Measurements from ENCODE around the gene CCNY. TPM values are rescaled to one million over a fixed set of nuclear protein-coding genes. Genes with fewer than 3 reads are reported as not detected.

The CCNY gene
- polyA plus RNA-seq, 2 of the 4 experiments (the other 2 are of a cell fraction), result 28.1 to 55.5 TPM

- TF ChIP-seq HES2 (IDR thresholded peaks at IDR 0.05) (no peak), TFCP2L1 (CRISPR knock-in tag; IDR thresholded peaks at IDR 0.05) (no peak)
Measured at GRCh38 chr10:35412003-35412723, 75.9 kb downstream of the CCNY start (continued).

DNA sequence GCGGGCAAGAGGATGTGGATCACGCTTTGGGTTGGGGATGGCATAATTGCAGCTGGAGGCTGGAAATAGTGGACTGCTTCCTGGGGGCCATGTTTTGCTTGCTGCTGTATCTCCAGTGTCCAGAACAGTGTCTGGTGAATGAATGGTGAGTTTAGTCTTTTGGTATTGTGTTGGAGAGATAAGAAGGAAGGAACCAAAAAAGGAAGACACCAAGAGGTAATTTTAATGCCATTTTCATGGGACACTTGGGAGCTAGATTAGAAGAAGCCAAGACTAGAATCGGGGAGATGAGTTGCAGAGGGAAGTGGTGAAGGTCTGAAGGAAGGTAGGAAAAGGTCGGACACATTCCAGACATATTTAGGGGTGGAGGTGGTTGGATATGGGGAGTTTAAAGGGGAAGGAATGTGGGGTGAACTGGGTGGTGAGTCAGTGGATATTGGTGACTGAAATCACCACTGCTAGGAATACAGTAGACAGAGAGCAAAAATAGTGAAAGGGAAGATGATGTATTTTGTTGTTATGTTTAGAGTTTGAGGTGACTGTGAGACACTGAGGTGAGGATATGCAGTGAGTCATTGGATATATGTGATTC lies 76.7 kb downstream of the CCNY start:
- Histone ChIP-seq H3K4me3 (no peak overlapping the region), H3K4me1 (peaks cover 49% of the 10 kb centered on the region), H3K9me3 (no peaks in the 10 kb centered on the region), H3K27ac (peak overlapping the region; percentile 34 to 51; a peak in 5 of 6 replicates), H3K4me2 (peak overlapping the region; percentile 60)
- POLR2A ChIA-PET, result no interaction called here
- CTCF ChIA-PET, result interaction anchor here (0.6 to 1.8 kb wide), 3 partner anchors 9 to 1366 kb away, joined by 3 to 5 read pairs (median 4); no protein-coding TSS in a partner anchor
- DNase-seq (ENCODE audit: low read depth in 1 of 2, low spot score in 1 of 2) (no peak), ATAC-seq (peak; percentile 47 to 58; a peak in 3 of 6 replicates), FAIRE-seq (no peak)
- TF ChIP-seq NFE2L2 (conservative IDR thresholded peaks at IDR 0.05; ENCODE audit: low read length), result no peak
- WGBS (ENCODE audit: missing lambda C conversion rate), result 55% methylated on average over 4 of the region's 4 CpGs

DNA sequence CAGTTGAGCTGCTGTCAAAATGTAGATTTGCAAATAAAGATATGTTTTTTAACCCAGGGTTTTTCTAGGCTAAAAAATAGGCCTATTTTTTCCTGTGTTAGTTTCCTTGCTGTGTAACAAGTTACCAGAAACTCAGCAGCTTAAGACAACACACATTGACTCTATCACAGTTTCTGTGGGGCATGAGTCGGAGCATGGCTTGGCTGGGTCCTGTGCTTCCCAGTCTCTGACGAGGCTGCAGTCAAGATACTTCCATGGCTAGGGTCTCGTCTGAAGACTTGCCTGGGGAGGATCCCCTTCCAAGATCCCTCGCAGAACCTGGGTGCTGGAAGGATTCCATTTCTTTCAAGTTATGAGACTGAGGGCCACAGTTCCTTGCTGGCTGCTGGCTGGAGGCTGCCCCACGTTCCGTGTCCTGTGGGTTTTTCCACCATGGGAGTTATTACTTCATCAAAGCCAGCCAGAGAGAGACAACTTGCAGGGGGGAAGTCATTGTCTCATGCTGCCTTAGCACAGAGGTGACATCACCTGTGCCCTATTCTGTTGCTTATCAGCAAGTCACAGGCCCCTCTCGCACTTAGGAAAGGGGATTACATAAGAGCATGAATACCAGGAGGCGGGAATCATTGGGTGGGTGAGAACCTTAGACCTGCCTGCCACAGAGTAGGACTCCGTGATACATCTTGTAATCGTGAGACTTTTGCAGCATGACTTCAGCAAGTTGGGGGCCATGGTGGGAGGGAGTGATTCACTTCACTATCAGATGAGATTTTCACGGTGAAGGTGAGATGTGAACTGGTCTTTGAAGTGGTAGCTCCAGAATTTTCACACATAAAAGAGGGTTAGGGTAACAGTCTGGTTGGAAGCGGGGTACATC lies 77.9 kb downstream of the CCNY start:
- CTCF ChIA-PET, result interaction anchor here (0.6 to 1.8 kb wide), 3 partner anchors 8 to 1365 kb away, joined by 3 to 5 read pairs (median 4); no protein-coding TSS in a partner anchor
- 92% methylated on average over 11 of the region's 12 CpGs for WGBS (ENCODE audit: missing lambda C conversion rate)
- Histone ChIP-seq H3K9me3 (no peaks in the 10 kb centered on the region), H3K4me2 (no peak overlapping the region), H3K4me3 (no peak overlapping the region), H3K27ac (peak overlapping the region in 1 of 2 experiments; percentile 51; a peak in 2 of 6 replicates), H3K4me1 (peaks cover 45% of the 10 kb centered on the region)
- POLR2A ChIA-PET, result no interaction called here
- no peak for DNase-seq (ENCODE audit: low read depth in 1 of 2, low spot score in 1 of 2)
- TF ChIP-seq FOSL2 (IDR thresholded peaks at IDR 0.05), result no peak
- TF ChIP-seq FOSL2 (CRISPR knock-in tag; IDR thresholded peaks at IDR 0.05), result no peak
- TF ChIP-seq, protein P1, sequence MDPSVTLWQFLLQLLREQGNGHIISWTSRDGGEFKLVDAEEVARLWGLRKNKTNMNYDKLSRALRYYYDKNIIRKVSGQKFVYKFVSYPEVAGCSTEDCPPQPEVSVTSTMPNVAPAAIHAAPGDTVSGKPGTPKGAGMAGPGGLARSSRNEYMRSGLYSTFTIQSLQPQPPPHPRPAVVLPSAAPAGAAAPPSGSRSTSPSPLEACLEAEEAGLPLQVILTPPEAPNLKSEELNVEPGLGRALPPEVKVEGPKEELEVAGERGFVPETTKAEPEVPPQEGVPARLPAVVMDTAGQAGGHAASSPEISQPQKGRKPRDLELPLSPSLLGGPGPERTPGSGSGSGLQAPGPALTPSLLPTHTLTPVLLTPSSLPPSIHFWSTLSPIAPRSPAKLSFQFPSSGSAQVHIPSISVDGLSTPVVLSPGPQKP (IDR thresholded peaks at IDR 0.05; ENCODE audit: low read depth, low read length), result no peak
- TF ChIP-seq, protein P2, sequence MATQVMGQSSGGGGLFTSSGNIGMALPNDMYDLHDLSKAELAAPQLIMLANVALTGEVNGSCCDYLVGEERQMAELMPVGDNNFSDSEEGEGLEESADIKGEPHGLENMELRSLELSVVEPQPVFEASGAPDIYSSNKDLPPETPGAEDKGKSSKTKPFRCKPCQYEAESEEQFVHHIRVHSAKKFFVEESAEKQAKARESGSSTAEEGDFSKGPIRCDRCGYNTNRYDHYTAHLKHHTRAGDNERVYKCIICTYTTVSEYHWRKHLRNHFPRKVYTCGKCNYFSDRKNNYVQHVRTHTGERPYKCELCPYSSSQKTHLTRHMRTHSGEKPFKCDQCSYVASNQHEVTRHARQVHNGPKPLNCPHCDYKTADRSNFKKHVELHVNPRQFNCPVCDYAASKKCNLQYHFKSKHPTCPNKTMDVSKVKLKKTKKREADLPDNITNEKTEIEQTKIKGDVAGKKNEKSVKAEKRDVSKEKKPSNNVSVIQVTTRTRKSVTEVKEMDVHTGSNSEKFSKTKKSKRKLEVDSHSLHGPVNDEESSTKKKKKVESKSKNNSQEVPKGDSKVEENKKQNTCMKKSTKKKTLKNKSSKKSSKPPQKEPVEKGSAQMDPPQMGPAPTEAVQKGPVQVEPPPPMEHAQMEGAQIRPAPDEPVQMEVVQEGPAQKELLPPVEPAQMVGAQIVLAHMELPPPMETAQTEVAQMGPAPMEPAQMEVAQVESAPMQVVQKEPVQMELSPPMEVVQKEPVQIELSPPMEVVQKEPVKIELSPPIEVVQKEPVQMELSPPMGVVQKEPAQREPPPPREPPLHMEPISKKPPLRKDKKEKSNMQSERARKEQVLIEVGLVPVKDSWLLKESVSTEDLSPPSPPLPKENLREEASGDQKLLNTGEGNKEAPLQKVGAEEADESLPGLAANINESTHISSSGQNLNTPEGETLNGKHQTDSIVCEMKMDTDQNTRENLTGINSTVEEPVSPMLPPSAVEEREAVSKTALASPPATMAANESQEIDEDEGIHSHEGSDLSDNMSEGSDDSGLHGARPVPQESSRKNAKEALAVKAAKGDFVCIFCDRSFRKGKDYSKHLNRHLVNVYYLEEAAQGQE (IDR thresholded peaks at IDR 0.05), result no peak
- TF ChIP-seq EHF (CRISPR knock-in tag; IDR thresholded peaks at IDR 0.05), result no peak
- TF ChIP-seq, protein P3, sequence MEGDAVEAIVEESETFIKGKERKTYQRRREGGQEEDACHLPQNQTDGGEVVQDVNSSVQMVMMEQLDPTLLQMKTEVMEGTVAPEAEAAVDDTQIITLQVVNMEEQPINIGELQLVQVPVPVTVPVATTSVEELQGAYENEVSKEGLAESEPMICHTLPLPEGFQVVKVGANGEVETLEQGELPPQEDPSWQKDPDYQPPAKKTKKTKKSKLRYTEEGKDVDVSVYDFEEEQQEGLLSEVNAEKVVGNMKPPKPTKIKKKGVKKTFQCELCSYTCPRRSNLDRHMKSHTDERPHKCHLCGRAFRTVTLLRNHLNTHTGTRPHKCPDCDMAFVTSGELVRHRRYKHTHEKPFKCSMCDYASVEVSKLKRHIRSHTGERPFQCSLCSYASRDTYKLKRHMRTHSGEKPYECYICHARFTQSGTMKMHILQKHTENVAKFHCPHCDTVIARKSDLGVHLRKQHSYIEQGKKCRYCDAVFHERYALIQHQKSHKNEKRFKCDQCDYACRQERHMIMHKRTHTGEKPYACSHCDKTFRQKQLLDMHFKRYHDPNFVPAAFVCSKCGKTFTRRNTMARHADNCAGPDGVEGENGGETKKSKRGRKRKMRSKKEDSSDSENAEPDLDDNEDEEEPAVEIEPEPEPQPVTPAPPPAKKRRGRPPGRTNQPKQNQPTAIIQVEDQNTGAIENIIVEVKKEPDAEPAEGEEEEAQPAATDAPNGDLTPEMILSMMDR (IDR thresholded peaks at IDR 0.05), result no peak
- no peak for TF ChIP-seq NPAS2 (CRISPR knock-in tag; IDR thresholded peaks at IDR 0.05; ENCODE audit: borderline replicate concordance)
- no peak for TF ChIP-seq KDM5A (IDR thresholded peaks at IDR 0.05)
- no peak for TF ChIP-seq POLR2AphosphoS2 (conservative IDR thresholded peaks at IDR 0.05; ENCODE audit: low read length)
- TF ChIP-seq, protein P4, sequence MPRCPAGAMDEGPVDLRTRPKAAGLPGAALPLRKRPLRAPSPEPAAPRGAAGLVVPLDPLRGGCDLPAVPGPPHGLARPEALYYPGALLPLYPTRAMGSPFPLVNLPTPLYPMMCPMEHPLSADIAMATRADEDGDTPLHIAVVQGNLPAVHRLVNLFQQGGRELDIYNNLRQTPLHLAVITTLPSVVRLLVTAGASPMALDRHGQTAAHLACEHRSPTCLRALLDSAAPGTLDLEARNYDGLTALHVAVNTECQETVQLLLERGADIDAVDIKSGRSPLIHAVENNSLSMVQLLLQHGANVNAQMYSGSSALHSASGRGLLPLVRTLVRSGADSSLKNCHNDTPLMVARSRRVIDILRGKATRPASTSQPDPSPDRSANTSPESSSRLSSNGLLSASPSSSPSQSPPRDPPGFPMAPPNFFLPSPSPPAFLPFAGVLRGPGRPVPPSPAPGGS (IDR thresholded peaks at IDR 0.05), result no peak
- TF ChIP-seq HOXB13 (CRISPR knock-in tag; IDR thresholded peaks at IDR 0.05; ENCODE audit: low read depth), result no peak
- no peak for TF ChIP-seq TFCP2L1 (CRISPR knock-in tag; IDR thresholded peaks at IDR 0.05)
- TF ChIP-seq BHLHE40 (IDR thresholded peaks at IDR 0.05; ENCODE audit: low read depth, low read length), result no peak
- no peak for TF ChIP-seq KDM1A (IDR thresholded peaks at IDR 0.05; ENCODE audit: low read depth)
- TF ChIP-seq NR3C1 (IDR thresholded peaks at IDR 0.05), result no peak
- no peak for TF ChIP-seq JUN (IDR thresholded peaks at IDR 0.05)
- no peak for TF ChIP-seq MAZ (IDR thresholded peaks at IDR 0.05; ENCODE audit: borderline replicate concordance, low read depth, low read length)
- no peak for TF ChIP-seq EHMT2 (IDR thresholded peaks at IDR 0.05; ENCODE audit: low read depth)
- no peak for TF ChIP-seq CHD2 (IDR thresholded peaks at IDR 0.05; ENCODE audit: low read length, partially characterized antibody)
- FAIRE-seq, result no peak
- no peak for ATAC-seq
